CD4-positive, alpha-beta T cell treated with Interferon gamma for 1 hour (primary cell): ENCODE measurements around the gene BPHL.
"Not testable (repeated sequence)": the region's sequence is repeated elsewhere in the genome, so short reads cannot be mapped to it uniquely, and the experiment has no call there.

Experiments used
- DNase-seq: peaks from one replicate; pipeline ENCODE4 v3.0.0-alpha.2; 2020

The BPHL gene

GRCh38 chr6:3118353-3119039, at the start of gene BPHL:
Gene BPHL, plus strand, starts transcription at chr6:3118711. Its CDS starts 30 bp downstream, at chr6:3118741.
- peak; percentile 96 for DNase-seq

GRCh38 chr6:3071568-3071967, 46.9 kb upstream of the BPHL start:
- no peak for DNase-seq

- DNase-seq = no peak
These were observed 45.7 kb upstream of the BPHL start for GRCh38 chr6:3072798-3073197.

GRCh38 chr6:3073382-3073781, 45.1 kb upstream of the BPHL start:
- DNase-seq = no peak

- no peak for DNase-seq
These were observed 42.8 kb upstream of the BPHL start for GRCh38 chr6:3075772-3076113.

GRCh38 chr6:3076320-3076719, 42.2 kb upstream of the BPHL start:
- no peak for DNase-seq

- no peak for DNase-seq
These were observed 41.1 kb upstream of the BPHL start for GRCh38 chr6:3077430-3077829.

GRCh38 chr6:3078952-3079351, 39.6 kb upstream of the BPHL start:
- not testable (repeated sequence) for DNase-seq

- DNase-seq = no peak
These were observed 38.8 kb upstream of the BPHL start for GRCh38 chr6:3079682-3080081.

GRCh38 chr6:3081960-3082359, 36.6 kb upstream of the BPHL start:
- no peak for DNase-seq

- DNase-seq = no peak
These were observed 33.4 kb upstream of the BPHL start for GRCh38 chr6:3085074-3085473.

GRCh38 chr6:3086282-3086946, 32.1 kb upstream of the BPHL start:
- DNase-seq = no peak

- DNase-seq = no peak
These were observed 30.1 kb upstream of the BPHL start for GRCh38 chr6:3088446-3088845.

GRCh38 chr6:3088968-3089367, 29.5 kb upstream of the BPHL start:
- no peak for DNase-seq

GRCh38 chr6:3090013-3090412, 28.5 kb upstream of the BPHL start:
- DNase-seq = no peak

GRCh38 chr6:3094815-3095214, 23.7 kb upstream of the BPHL start:
- no peak for DNase-seq

GRCh38 chr6:3102875-3103274, 15.6 kb upstream of the BPHL start:
- no peak for DNase-seq

- DNase-seq = no peak
These were observed 9.6 kb upstream of the BPHL start for GRCh38 chr6:3108746-3109414.

- no peak for DNase-seq
These were observed 8.8 kb upstream of the BPHL start for GRCh38 chr6:3109761-3110160.

GRCh38 chr6:3114377-3114776, 4.1 kb upstream of the BPHL start:
- DNase-seq = no peak

- DNase-seq = no peak
These were observed 579 bp upstream of the BPHL start for GRCh38 chr6:3117912-3118352.

GRCh38 chr6:3119040-3119723, 671 bp downstream of the BPHL start:
- no peak for DNase-seq

GRCh38 chr6:3120765-3121089, 2.2 kb downstream of the BPHL start:
- DNase-seq = no peak

- no peak for DNase-seq
These were observed 4.3 kb downstream of the BPHL start for GRCh38 chr6:3122823-3123182.
